Measurements from ENCODE around the gene SLC25A33.
"Not testable (repeated sequence)": the region's sequence is repeated elsewhere in the genome, so short reads cannot be mapped to it uniquely, and the experiment has no call there.

The SLC25A33 gene
- total RNA-seq = 10.6 to 49.7 (median 12.1) reads per million in 3 experiments

- DNase-seq = peak; percentile 93
These were observed at the start of gene SLC25A33 for GRCh38 chr1:9539165-9539828. Gene SLC25A33, plus strand, starts transcription at chr1:9539465. Its CDS starts 227 bp downstream, at chr1:9539692.

- peak; percentile 63 for DNase-seq
These were observed 48.5 kb upstream of the SLC25A33 start for GRCh38 chr1:9490605-9491339.

- no peak for DNase-seq
These were observed 45.9 kb upstream of the SLC25A33 start for GRCh38 chr1:9493326-9493725.

GRCh38 chr1:9494936-9495758 lies 44.1 kb upstream of the SLC25A33 start:
- DNase-seq = peak; percentile 53

- DNase-seq = no peak
These were observed 43.4 kb upstream of the SLC25A33 start for GRCh38 chr1:9495854-9496374.

- no peak for DNase-seq
These were observed 38.2 kb upstream of the SLC25A33 start for GRCh38 chr1:9500756-9501754.

GRCh38 chr1:9503001-9503675 lies 36.1 kb upstream of the SLC25A33 start:
- DNase-seq = no peak

GRCh38 chr1:9505143-9505542 lies 34.1 kb upstream of the SLC25A33 start:
- DNase-seq = no peak

- no peak for DNase-seq
These were observed 32.4 kb upstream of the SLC25A33 start for GRCh38 chr1:9506901-9507300.

- DNase-seq = no peak
These were observed 29.1 kb upstream of the SLC25A33 start for GRCh38 chr1:9510130-9510529.

GRCh38 chr1:9515550-9515949 lies 23.7 kb upstream of the SLC25A33 start:
- DNase-seq = not testable (repeated sequence)

GRCh38 chr1:9518454-9518998 lies 20.7 kb upstream of the SLC25A33 start:
- DNase-seq = no peak

GRCh38 chr1:9520411-9520810 lies 18.9 kb upstream of the SLC25A33 start:
- DNase-seq = no peak

- no peak for DNase-seq
These were observed 10.1 kb upstream of the SLC25A33 start for GRCh38 chr1:9529190-9529589.

GRCh38 chr1:9530320-9530719 lies 8.9 kb upstream of the SLC25A33 start:
- no peak for DNase-seq

- DNase-seq = no peak
These were observed 4.3 kb upstream of the SLC25A33 start for GRCh38 chr1:9534953-9535352.

GRCh38 chr1:9536301-9536700 lies 3.0 kb upstream of the SLC25A33 start:
- no peak for DNase-seq

GRCh38 chr1:9537863-9538668 lies 1.2 kb upstream of the SLC25A33 start:
- DNase-seq = no peak

- no peak for DNase-seq
These were observed 548 bp upstream of the SLC25A33 start for GRCh38 chr1:9538669-9539164.
